Panc1 (cell line): ENCODE measurements around the gene CROCC. TPM values are rescaled to one million over a fixed set of nuclear protein-coding genes. Genes with fewer than 3 reads are reported as not detected.

ENCODE experiments used
- ATAC-seq: fragments of 200-7000 bp; cut with Tn5 transposase; 2 replicates; pipeline ENCODE4 v1.9.1; 2020; ENCODE audit warnings: mild to moderate bottlenecking, moderate library complexity
- BruUV-seq: library from RNA; stranded (reverse); fragments of 400-500 nt; replicated peaks from 2 replicates; lab custom pipeline; 2021; lab: Mats Ljungman, UMichigan
- CTCF ChIA-PET: fragments of 300-600 bp; sonication (Branson Sonifier 250); formaldehyde crosslinking; loops from one replicate; lab custom pipeline; 2022; ENCODE audit warnings: antibody characterized with exemption; lab: Charles Lee
- POLR2A ChIA-PET: fragments of 300-600 bp; sonication (Branson Sonifier 250); formaldehyde crosslinking; loops from one replicate; lab custom pipeline; 2022; ENCODE audit warnings: antibody characterized with exemption; lab: Charles Lee
- DNase-seq: peaks from one replicate; pipeline ENCODE4 v3.0.0-alpha.2; 2010; ENCODE audit warnings: low read depth, low spot score
- H3K27ac ChIP-seq: 2 replicates; pipeline ENCODE4 v1.5.1; 2011; ENCODE audit warnings: mild to moderate bottlenecking, low read length, inconsistent platforms
- H3K27me3 ChIP-seq: fragments of 200-500 bp; sonication (Bioruptor generic); 2 replicates; pipeline ENCODE4 v1.6.0; 2014; ENCODE audit warnings: low read length, inconsistent platforms; ENCODE audit not compliant: control insufficient read depth, insufficient read depth
- H3K36me3 ChIP-seq: fragments of 200-500 bp; sonication (Bioruptor generic); 2 replicates; pipeline ENCODE4 v1.5.1; 2014; ENCODE audit warnings: inconsistent platforms, mild to moderate bottlenecking, low read length, moderate library complexity; ENCODE audit not compliant: control insufficient read depth, insufficient read depth
- H3K4me1 ChIP-seq: 2 replicates; pipeline ENCODE4 v1.5.1; 2011; ENCODE audit warnings: inconsistent platforms, mild to moderate bottlenecking, low read length, moderate library complexity; ENCODE audit not compliant: control insufficient read depth, insufficient read depth
- H3K4me3 ChIP-seq, 2 experiments: 2 replicates each; pipeline ENCODE4 v1.5.1; 2011 to 2012; ENCODE audit warnings: low read depth in 2 of 2, low read length in 2 of 2, mild to moderate bottlenecking in 2 of 2, inconsistent platforms in 1 of 2, moderate library complexity in 1 of 2
- H3K9me3 ChIP-seq: fragments of 200-500 bp; sonication (Bioruptor generic); 2 replicates; pipeline ENCODE4 v1.5.1; 2014; ENCODE audit warnings: low read depth, mild to moderate bottlenecking, inconsistent platforms, low read length, moderate library complexity; ENCODE audit not compliant: control insufficient read depth, insufficient read depth
- CTCF ChIP-seq: fragments of 450-650 bp; IDR thresholded peaks from 2 replicates; pipeline ENCODE4 v1.5.1; 2017; ENCODE audit warnings: mild to moderate bottlenecking
- POLR2AphosphoS5 ChIP-seq: IDR thresholded peaks from 2 replicates; pipeline ENCODE4 v1.6.1; 2012; ENCODE audit warnings: mild to moderate bottlenecking, low read depth, low read length, moderate library complexity
- REST ChIP-seq, 2 experiments: IDR thresholded peaks; 2 replicates each; pipeline ENCODE4 v1.6.1; 2011 to 2012; ENCODE audit warnings: low read depth in 2 of 2, control low read depth in 1 of 2, low read length in 1 of 2, mild to moderate bottlenecking in 1 of 2, moderate library complexity in 1 of 2; ENCODE audit not compliant: insufficient read depth in 1 of 2
- SIN3A ChIP-seq: IDR thresholded peaks from 2 replicates; pipeline ENCODE4 v1.6.1; 2012; ENCODE audit warnings: low read depth, mild to moderate bottlenecking, low read length, moderate library complexity, borderline replicate concordance; ENCODE audit not compliant: insufficient read depth
- TCF7L2 ChIP-seq: IDR thresholded peaks from 2 replicates; pipeline ENCODE4 v1.6.1; 2011; ENCODE audit warnings: mild to moderate bottlenecking, low read depth, low read length, inconsistent platforms
- in situ Hi-C: cut with HindIII; loops from 2 replicates; pipeline ENCODE4 v1.10.0; 2016; ENCODE audit warnings: low sequenced_read_pairs, low pct_unique_long_range_greater_than_20kb
- intact Hi-C: fragments of 100-400 bp; cut with micrococcal nuclease; formaldehyde crosslinking; loops from one replicate; pipeline ENCODE4 v1.10.0; 2022; ENCODE audit not compliant: unreplicated experiment
- total RNA-seq: library from RNA; stranded (reverse); gene quantifications from one replicate; pipeline ENCODE4 v1.2.1, GENCODE V29; 2021; ENCODE audit not compliant: unreplicated experiment

The CROCC gene
- total RNA-seq, 1 experiment from 2014 or later: 13.6 TPM

GRCh38 chr1:17020502-17020901 lies 98.8 kb downstream of the CROCC start:
- CTCF ChIA-PET: no interaction called here
- intact Hi-C loops: no loop called here
- H3K4me1 ChIP-seq: peaks cover 8% of the 10 kb centered on the region
- no peak for DNase-seq
- no peak for ATAC-seq
- no peak overlapping the region for H3K27ac ChIP-seq
- in situ Hi-C loops: no loop called here
- POLR2A ChIA-PET: no interaction called here
- no peaks in the 10 kb centered on the region for H3K27me3 ChIP-seq
- no peaks in the 10 kb centered on the region for H3K9me3 ChIP-seq
- peaks cover 32% of the 10 kb centered on the region for H3K36me3 ChIP-seq
- BruUV-seq: no TSS peak
- TF ChIP-seq POLR2AphosphoS5: no peak
- TF ChIP-seq REST (IDR thresholded peaks at IDR 0.05; ENCODE audit: insufficient read depth in 1 of 2, low read depth in 2 of 2, low read length in 1 of 2): no peak
- TF ChIP-seq CTCF: no peak
- no peak for TF ChIP-seq TCF7L2
- TF ChIP-seq SIN3A: no peak
- no peak overlapping the region for H3K4me3 ChIP-seq

- ATAC-seq (no peak), DNase-seq (no peak)
- in situ Hi-C loops: no loop called here
- intact Hi-C loops: no loop called here
- no TSS peak for BruUV-seq
- Histone ChIP-seq H3K9me3 (no peaks in the 10 kb centered on the region), H3K36me3 (peaks cover 38% of the 10 kb centered on the region), H3K27ac (no peak overlapping the region), H3K27me3 (no peaks in the 10 kb centered on the region), H3K4me1 (peaks cover 3% of the 10 kb centered on the region; the same call in 1 of the 2 replicates), H3K4me3 (no peak overlapping the region)
- CTCF ChIA-PET: interaction anchor here (0.9 kb wide), 1 partner anchor 20 kb away, joined by 3 read pairs; no protein-coding TSS in a partner anchor
- POLR2A ChIA-PET: no interaction called here
- TF ChIP-seq REST (IDR thresholded peaks at IDR 0.05; ENCODE audit: insufficient read depth in 1 of 2, low read depth in 2 of 2, low read length in 1 of 2): no peak
- no peak for TF ChIP-seq SIN3A
- no peak for TF ChIP-seq TCF7L2
- TF ChIP-seq CTCF: no peak
- TF ChIP-seq POLR2AphosphoS5: no peak
Observed at GRCh38 chr1:17021896-17022295, 100.2 kb downstream of the CROCC start.

Other genes with a start within 250 kb of the CROCC start
- gene RNU1-4, start 181.4 kb upstream of the CROCC start, total RNA-seq: 1,290 TPM
- 1,290 TPM for gene RNU1-2, start 26.0 kb upstream of the CROCC start, total RNA-seq
- gene MFAP2, start 58.7 kb downstream of the CROCC start, total RNA-seq: 12.9 TPM
- gene ATP13A2, start 90.0 kb downstream of the CROCC start, total RNA-seq: 49.9 TPM
- gene SDHB, start 132.1 kb downstream of the CROCC start, total RNA-seq: 212 TPM
- 507 TPM for gene PADI2, start 197.5 kb downstream of the CROCC start, total RNA-seq